Thyroid gland (tissue), 4 donors: Measurements from ENCODE around the gene MEOX2.

ENCODE experiments used
- POLR2A ChIP-seq, 2 donors: fragments of 450-650 bp; IDR thresholded peaks; one replicate each; pipeline ENCODE4 v1.6.1; 2017; ENCODE audit warnings: antibody characterized with exemption in 2 of 2, mild to moderate bottlenecking in 2 of 2, moderate library complexity in 1 of 2
- TF ChIP-seq, protein P1 (sequence below), 6 experiments: fragments of 200-600 bp in 3 of 6; fragments of 450-650 bp in 3 of 6; sonication (generic) in 3 of 6; IDR thresholded peaks; one replicate each; pipeline ENCODE4 v1.5.1; 2016 to 2019; ENCODE audit warnings: antibody characterized with exemption in 6 of 6, mild to moderate bottlenecking in 2 of 6, inconsistent platforms in 1 of 6, moderate library complexity in 1 of 6

DNA sequence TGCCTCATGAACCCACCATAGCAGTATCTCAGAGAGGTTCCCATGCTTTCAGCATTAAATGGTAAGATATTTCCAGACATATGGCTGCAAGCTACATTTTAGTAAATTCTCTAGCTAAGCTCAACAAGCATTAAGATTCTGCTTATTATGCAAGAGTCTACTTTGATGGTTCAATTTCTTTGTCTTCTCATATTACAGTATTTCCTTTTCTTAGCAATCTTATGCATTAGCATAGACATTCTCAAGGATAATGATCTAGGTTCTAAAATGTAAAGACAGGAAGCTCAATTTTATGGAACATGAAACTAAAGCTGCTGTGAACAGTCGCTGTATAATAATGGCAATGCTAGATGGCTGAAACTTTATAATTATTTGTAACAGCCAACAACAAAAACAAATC is 39.2 kb downstream of the MEOX2 start:
- TF ChIP-seq, protein P1, sequence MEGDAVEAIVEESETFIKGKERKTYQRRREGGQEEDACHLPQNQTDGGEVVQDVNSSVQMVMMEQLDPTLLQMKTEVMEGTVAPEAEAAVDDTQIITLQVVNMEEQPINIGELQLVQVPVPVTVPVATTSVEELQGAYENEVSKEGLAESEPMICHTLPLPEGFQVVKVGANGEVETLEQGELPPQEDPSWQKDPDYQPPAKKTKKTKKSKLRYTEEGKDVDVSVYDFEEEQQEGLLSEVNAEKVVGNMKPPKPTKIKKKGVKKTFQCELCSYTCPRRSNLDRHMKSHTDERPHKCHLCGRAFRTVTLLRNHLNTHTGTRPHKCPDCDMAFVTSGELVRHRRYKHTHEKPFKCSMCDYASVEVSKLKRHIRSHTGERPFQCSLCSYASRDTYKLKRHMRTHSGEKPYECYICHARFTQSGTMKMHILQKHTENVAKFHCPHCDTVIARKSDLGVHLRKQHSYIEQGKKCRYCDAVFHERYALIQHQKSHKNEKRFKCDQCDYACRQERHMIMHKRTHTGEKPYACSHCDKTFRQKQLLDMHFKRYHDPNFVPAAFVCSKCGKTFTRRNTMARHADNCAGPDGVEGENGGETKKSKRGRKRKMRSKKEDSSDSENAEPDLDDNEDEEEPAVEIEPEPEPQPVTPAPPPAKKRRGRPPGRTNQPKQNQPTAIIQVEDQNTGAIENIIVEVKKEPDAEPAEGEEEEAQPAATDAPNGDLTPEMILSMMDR (IDR thresholded peaks at IDR 0.05) = no peak
- no peak for TF ChIP-seq POLR2A (IDR thresholded peaks at IDR 0.05)
